Gastrocnemius medialis (tissue), 4 donors: ENCODE data around the gene SNAP47. TPM values are rescaled to one million over a fixed set of nuclear protein-coding genes. Genes with fewer than 3 reads are reported as not detected.

ENCODE experiments used
- ATAC-seq, 2 donors: fragments of 150-250 bp; one replicate each; pipeline ENCODE4 v1.9.1; 2016
- DNase-seq, 2 donors: peaks; one replicate each; pipeline ENCODE4 v3.0.0-alpha.2; 2019
- H3K27ac ChIP-seq, 4 donors: fragments of 200-600 bp; sonication (generic); 1 replicate in 1 of 4; 2 replicates in 3 of 4; pipeline ENCODE4 v1.5.1; 2016 to 2018; ENCODE audit warnings: mild to moderate bottlenecking in 2 of 4, moderate library complexity in 1 of 4
- H3K27me3 ChIP-seq, 3 donors: fragments of 200-600 bp; sonication (generic) in 2 of 3; 1 replicate in 1 of 3; 2 replicates in 2 of 3; pipeline versions ENCODE4 v1.5.1 to v1.6.0; 2016 to 2019; ENCODE audit warnings: mild to moderate bottlenecking in 1 of 3, moderate library complexity in 1 of 3
- H3K36me3 ChIP-seq, 2 donors: fragments of 200-600 bp; sonication (generic) in 1 of 2; one replicate each; pipeline ENCODE4 v1.5.1; 2017 to 2018
- H3K4me1 ChIP-seq, 2 donors: fragments of 200-600 bp; sonication (generic) in 1 of 2; one replicate each; pipeline ENCODE4 v1.5.1; 2016 to 2017; ENCODE audit warnings: mild to moderate bottlenecking in 2 of 2
- H3K4me3 ChIP-seq, 4 donors: fragments of 200-600 bp; sonication (generic) in 3 of 4; 1 replicate in 1 of 4; 2 replicates in 3 of 4; pipeline ENCODE4 v1.5.1; 2016 to 2019; ENCODE audit warnings: mild to moderate bottlenecking in 2 of 4
- H3K9me3 ChIP-seq, 3 donors: fragments of 200-600 bp; sonication (generic) in 2 of 3; 1 replicate in 1 of 3; 2 replicates in 2 of 3; pipeline ENCODE4 v1.5.1; 2016 to 2019
- CTCF ChIP-seq, 5 experiments: fragments of 450-650 bp in 3 of 5; fragments of 200-600 bp in 2 of 5; sonication (generic) in 2 of 5; IDR thresholded peaks in 4 of 5; conservative IDR thresholded peaks in 1 of 5; 1 replicate in 4 of 5; 2 replicates in 1 of 5; pipeline ENCODE4 v1.5.1; 2016 to 2019; ENCODE audit warnings: antibody characterized with exemption in 5 of 5, mild to moderate bottlenecking in 3 of 5, moderate library complexity in 3 of 5
- POLR2A ChIP-seq, 2 donors: fragments of 450-650 bp; IDR thresholded peaks; one replicate each; pipeline ENCODE4 v1.6.1; 2017; ENCODE audit warnings: antibody characterized with exemption in 2 of 2, mild to moderate bottlenecking in 2 of 2, moderate library complexity in 2 of 2
- in situ Hi-C, 4 donors: fragments of 200-750 bp; cut with MboI; loops; one replicate each; pipeline versions ENCODE4 v1.15.0 to v1.8.0; 2017; ENCODE audit warnings: low sequenced_read_pairs in 4 of 4
- intact Hi-C: fragments of 100-400 bp; cut with DNase I; formaldehyde crosslinking; loops from one replicate; pipeline ENCODE4 v1.15.1; 2023; ENCODE audit warnings: low total_unique reads
- total RNA-seq, 4 donors: library from RNA; depleted of rRNA; stranded (reverse); fragments of >200 nt; gene quantifications; one replicate each; pipeline versions ENCODE4 v1.1.0 to v1.2.3, GENCODE V29; 2016

SNAP47 gene
- total RNA-seq, 4 donors from 2014 or later = 30.2 to 42.7 (median 37.9) TPM

- Histone ChIP-seq H3K27ac (no peak overlapping the region), H3K4me1 (no peaks in the 10 kb centered on the region), H3K9me3 (no peaks in the 10 kb centered on the region), H3K4me3 (no peak overlapping the region), H3K27me3 (no peaks in the 10 kb centered on the region), H3K36me3 (no peaks in the 10 kb centered on the region)
- in situ Hi-C loops (no loop called here), intact Hi-C loops (no loop called here)
- ATAC-seq (no peak), DNase-seq (no peak)
- TF ChIP-seq CTCF (IDR thresholded peaks at IDR 0.05 in 4 of 5, conservative IDR thresholded peaks at IDR 0.05 in 1 of 5) (no peak), POLR2A (IDR thresholded peaks at IDR 0.05) (no peak)
Observed at GRCh38 chr1:227798078-227798802, 63.0 kb downstream of the SNAP47 start.

- intact Hi-C loops = no loop called here
- H3K4me3 ChIP-seq = no peak overlapping the region
Observed at GRCh38 chr1:227799756-227800155, 64.5 kb downstream of the SNAP47 start.

DNA sequence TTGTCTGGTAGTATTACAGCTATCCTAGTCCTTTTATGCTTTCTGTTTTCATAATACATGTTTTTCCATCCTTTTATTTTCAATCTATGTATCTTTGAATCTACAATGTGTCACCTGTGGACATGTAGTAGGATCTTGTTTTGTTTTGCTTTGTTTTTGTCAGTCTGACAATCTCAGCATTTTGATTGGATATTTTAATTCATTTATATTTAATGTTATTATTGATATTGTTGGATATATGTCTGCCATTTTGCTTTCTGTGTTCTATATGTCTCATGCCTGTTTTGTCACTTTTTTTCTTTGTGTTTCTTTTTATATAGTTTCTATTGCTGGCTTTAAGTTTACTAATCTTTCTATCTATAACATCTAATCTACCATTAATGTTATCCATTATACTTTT lies 68.7 kb downstream of the SNAP47 start:
- intact Hi-C loops (no loop called here), in situ Hi-C loops (no loop called here)
- ATAC-seq (no peak), DNase-seq (no peak)
- Histone ChIP-seq H3K9me3 (no peaks in the 10 kb centered on the region), H3K4me1 (no peaks in the 10 kb centered on the region), H3K27ac (no peak overlapping the region), H3K4me3 (no peak overlapping the region), H3K27me3 (no peaks in the 10 kb centered on the region), H3K36me3 (no peaks in the 10 kb centered on the region)
- TF ChIP-seq POLR2A (IDR thresholded peaks at IDR 0.05) = no peak
- TF ChIP-seq CTCF (IDR thresholded peaks at IDR 0.05 in 4 of 5, conservative IDR thresholded peaks at IDR 0.05 in 1 of 5) = no peak

More at GRCh38 chr1:227799756-227800155, 64.5 kb downstream of the SNAP47 start:
- no peaks in the 10 kb centered on the region for H3K4me1 ChIP-seq
- in situ Hi-C loops = no loop called here
- no peak for DNase-seq
- H3K27me3 ChIP-seq = no peaks in the 10 kb centered on the region
- no peak for TF ChIP-seq CTCF (IDR thresholded peaks at IDR 0.05 in 4 of 5, conservative IDR thresholded peaks at IDR 0.05 in 1 of 5)
- TF ChIP-seq POLR2A (IDR thresholded peaks at IDR 0.05) = no peak
- no peak for ATAC-seq
- no peak overlapping the region for H3K27ac ChIP-seq
- no peaks in the 10 kb centered on the region for H3K36me3 ChIP-seq
- H3K9me3 ChIP-seq = no peaks in the 10 kb centered on the region

GRCh38 chr1:227805606-227806197 lies 70.5 kb downstream of the SNAP47 start:
- H3K9me3 ChIP-seq = no peaks in the 10 kb centered on the region
- in situ Hi-C loops (no loop called here), intact Hi-C loops (loop anchor here (1.0 kb wide), 1 partner anchor 141 kb away; no protein-coding TSS in a partner anchor)
- no peaks in the 10 kb centered on the region for H3K4me1 ChIP-seq
- H3K36me3 ChIP-seq = no peaks in the 10 kb centered on the region
- peak; percentile 100 for ATAC-seq
- H3K4me3 ChIP-seq = no peak overlapping the region
- no peaks in the 10 kb centered on the region for H3K27me3 ChIP-seq
- TF ChIP-seq POLR2A (IDR thresholded peaks at IDR 0.05) = no peak
- TF ChIP-seq CTCF (IDR thresholded peaks at IDR 0.05 in 4 of 5, conservative IDR thresholded peaks at IDR 0.05 in 1 of 5) = no peak
- DNase-seq = peak; percentile 52 to 75
- H3K27ac ChIP-seq = peak overlapping the region in 3 of 4 donors; percentile 37 to 68 (median 48)
